ENCODE measurements around the gene CBX4.
A peak's percentile ranks its signal among the peaks of the same experiment; 100 is the strongest.

CBX4 gene

DNA sequence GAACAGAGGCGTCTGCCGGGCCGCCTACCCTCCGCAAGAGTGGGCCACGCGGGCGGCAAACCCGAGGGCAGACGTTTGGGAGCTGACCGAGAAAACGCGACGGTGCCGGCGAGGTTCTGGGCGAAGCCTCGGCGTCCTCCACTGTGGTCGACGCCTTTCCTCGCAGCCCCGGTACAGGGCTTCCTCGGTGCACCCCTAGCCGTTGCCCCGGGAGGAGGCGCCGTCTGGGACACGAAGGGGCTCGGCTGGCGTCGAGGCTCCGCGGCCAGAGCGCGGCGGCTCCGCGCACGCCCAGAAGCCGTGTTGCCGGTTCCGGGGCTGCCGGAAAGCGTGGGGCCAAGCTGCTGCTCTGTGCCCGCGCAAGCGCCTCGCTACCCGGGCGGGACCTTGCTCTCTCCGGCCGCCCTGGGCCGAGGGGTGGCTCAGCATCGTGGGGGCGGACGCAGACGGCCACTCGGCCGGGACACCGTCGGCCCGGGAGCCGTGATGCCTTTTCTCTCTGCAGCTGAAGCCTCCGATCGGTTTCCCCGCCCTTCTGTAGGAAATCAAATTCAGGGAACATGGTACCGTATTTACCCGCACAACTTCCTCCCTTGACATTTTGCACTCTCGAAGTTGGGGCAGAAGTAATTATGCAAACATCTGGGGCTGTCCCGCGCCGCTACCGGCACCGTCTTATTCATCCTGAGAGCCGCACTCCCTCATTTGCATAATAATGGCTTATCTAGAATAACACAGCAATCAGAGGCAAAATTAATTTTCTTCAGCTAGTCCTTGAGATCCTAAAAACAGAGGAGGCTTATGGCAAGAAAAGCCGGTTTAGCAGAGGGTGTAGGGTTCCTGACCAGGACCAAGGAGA is 35.0 kb downstream of the CBX4 start:
- TF ChIP-seq, protein P1, sequence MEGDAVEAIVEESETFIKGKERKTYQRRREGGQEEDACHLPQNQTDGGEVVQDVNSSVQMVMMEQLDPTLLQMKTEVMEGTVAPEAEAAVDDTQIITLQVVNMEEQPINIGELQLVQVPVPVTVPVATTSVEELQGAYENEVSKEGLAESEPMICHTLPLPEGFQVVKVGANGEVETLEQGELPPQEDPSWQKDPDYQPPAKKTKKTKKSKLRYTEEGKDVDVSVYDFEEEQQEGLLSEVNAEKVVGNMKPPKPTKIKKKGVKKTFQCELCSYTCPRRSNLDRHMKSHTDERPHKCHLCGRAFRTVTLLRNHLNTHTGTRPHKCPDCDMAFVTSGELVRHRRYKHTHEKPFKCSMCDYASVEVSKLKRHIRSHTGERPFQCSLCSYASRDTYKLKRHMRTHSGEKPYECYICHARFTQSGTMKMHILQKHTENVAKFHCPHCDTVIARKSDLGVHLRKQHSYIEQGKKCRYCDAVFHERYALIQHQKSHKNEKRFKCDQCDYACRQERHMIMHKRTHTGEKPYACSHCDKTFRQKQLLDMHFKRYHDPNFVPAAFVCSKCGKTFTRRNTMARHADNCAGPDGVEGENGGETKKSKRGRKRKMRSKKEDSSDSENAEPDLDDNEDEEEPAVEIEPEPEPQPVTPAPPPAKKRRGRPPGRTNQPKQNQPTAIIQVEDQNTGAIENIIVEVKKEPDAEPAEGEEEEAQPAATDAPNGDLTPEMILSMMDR (IDR thresholded peaks at IDR 0.05; ENCODE audit: low read depth, low read length, missing control alignments) = no peak

DNA sequence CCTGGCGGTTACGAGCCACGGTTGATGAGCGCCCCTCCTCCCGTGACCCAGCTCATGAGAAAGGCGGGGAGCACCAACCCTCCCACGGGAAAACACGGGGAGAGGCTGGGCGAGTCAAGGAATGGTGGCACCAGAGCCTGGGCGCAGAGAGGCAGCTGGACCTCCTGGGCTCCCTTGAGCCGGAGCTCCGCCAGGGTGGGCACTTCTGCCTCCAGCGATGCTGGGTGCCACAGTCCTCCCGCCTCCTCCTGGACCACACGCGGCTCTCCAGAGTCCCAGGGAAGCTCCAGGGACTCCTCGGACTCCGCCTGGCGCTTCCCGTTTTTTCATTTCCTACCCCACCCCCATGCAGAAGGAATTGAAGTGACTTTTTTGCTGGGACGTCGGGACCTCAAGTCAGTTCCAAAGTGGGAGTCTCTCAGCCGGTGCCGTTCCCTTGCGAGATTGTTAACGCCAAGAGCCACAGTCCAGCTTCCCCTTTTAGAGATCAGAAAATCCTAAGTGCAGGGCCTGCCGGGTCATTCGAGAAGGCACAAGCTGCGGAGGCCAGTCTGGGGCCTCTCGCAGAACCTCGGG is 35.7 kb downstream of the CBX4 start:
- no peak overlapping the region for H3K4me3 ChIP-seq (ENCODE audit: low read depth, low read length)
- TF ChIP-seq, protein P1 (IDR thresholded peaks at IDR 0.05; ENCODE audit: low read depth, low read length, missing control alignments) = no peak
- in situ Hi-C loops (cut with HindIII; ENCODE audit: low sequenced_read_pairs) = no loop called here
- DNase-seq (ENCODE audit: low read depth) = no peak

More for the DNA sequence above, 35.0 kb downstream of the CBX4 start:
- H3K4me3 ChIP-seq (ENCODE audit: low read depth, low read length) = no peak overlapping the region
- in situ Hi-C loops (cut with HindIII; ENCODE audit: low sequenced_read_pairs) = no loop called here
- DNase-seq (ENCODE audit: low read depth) = no peak

DNA sequence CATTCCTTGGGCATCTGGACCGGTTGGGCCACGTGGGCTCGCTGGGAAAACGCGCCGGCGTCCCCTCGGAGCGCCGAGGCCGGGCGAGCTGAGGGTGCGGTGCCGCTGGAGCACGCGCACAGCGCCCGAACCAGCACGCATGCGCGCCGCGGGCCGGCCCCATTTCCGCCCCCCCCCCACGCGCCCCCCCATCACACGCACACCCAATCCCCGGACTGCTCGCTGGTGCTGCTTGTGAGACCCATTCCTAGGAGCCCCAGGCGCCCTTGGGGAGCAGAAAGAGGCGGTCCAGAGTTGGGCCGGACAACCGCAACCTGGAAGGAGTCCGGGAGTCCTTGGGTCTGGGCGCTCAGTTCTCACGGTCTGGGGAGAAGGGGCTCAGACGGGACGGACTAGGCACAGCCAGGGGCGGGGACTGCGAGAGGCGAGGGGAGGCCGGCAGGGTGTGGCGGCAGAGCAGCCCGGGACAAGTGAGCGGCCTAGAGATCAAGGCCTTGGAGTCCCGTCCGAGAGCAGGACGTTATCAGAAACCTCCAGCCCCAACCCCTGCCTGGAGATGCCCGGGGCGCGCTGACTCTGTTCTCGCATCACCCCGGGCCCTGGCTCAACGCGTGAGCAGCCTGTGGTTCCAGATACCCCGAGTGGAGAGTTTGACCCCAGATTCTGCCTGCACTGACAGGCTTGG is 36.4 kb downstream of the CBX4 start:
- in situ Hi-C loops (cut with HindIII; ENCODE audit: low sequenced_read_pairs) = no loop called here
- TF ChIP-seq, protein P1 (IDR thresholded peaks at IDR 0.05; ENCODE audit: low read depth, low read length, missing control alignments) = no peak
- DNase-seq (ENCODE audit: low read depth) = no peak
- no peak overlapping the region for H3K4me3 ChIP-seq (ENCODE audit: low read depth, low read length)

DNA sequence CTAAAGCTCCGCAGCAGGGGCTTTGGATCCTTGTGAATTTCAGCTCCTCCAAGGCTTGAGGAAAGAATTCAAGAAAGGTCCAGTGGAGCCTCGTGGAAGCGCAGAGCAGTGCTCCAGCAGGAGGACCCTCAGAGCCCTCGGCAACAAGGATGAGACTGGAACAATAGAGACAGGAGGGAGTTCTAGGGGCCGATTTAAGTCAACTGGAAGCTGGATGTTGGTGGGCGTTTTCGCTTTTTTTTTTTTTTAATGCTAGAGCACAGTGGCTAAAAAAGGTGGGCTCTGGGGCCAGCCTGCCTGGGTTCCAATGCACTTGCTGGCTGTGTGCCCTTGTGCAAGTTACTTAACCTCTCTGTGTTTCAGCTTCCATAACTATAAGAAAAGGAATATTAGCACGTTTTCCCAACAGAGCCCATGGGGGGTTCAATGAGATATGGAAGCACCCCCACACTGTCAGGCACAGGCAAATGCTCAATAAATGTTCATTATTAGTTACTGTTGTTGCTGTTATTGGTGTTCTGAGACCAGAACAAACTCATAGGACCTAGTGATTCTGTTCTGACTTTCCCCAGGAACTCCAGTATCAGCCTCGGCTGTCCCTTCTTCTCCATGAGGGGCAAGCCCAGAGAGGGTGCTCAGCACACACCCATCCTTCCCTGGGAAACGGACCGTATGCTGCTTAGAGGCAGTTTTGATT is 37.1 kb downstream of the CBX4 start:
- TF ChIP-seq, protein P1 (IDR thresholded peaks at IDR 0.05; ENCODE audit: low read depth, low read length, missing control alignments) = no peak
- H3K4me3 ChIP-seq (ENCODE audit: low read depth, low read length) = no peak overlapping the region
- DNase-seq (ENCODE audit: low read depth) = no peak
- in situ Hi-C loops (cut with HindIII; ENCODE audit: low sequenced_read_pairs) = no loop called here

DNA sequence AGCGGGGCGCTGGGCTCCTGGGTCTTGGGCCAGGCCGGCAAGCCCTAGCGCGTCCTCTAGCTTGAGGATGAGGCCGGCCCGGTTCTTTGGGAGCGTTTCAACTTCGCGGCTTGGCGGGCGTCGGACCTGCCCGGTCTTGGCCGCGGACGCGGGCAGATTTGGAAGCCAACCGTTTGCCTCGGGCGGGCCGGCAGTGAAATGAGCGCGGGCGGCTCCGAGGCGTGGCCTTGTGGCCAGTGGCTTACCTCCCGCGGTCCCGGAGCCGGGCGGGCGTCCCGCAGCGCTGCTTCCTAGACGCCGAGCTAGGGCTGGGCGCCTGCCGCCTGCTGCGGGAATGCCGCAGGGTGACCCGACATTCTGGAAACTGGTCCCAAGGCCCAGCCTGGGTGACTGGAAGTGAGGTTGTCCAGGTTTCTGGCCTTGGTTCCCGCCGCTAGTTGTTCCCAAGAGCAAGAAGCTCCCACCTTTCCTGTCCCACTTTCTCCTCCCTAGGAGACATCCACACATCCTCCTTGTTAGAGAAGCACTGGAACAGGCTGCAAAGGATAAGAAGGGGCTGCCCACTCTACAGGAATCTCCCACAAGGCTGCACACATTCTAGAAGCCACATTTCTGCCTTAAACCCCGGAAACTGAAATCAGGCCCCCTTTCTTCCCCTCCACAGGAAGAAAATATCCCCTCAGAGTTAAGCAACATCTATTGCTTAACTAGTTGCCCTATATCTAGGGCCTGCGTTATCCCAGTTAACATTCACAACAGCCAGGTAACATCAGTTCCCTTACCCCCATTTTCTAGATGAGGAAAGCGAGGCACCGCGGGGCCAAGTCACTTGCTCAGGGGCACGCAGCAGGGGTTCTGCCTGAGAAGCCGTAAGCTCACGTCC is 37.8 kb downstream of the CBX4 start:
- peak overlapping the region; percentile 20 for H3K4me3 ChIP-seq (ENCODE audit: low read depth, low read length)
- in situ Hi-C loops (cut with HindIII; ENCODE audit: low sequenced_read_pairs) = no loop called here
- peak; percentile 48 for DNase-seq (ENCODE audit: low read depth)
- TF ChIP-seq, protein P1 (IDR thresholded peaks at IDR 0.05; ENCODE audit: low read depth, low read length, missing control alignments) = peak; percentile 19
